Skeletal muscle satellite cell (primary cell): ENCODE results near the gene C1QTNF12. TPM values are rescaled to one million over a fixed set of nuclear protein-coding genes. Genes with fewer than 3 reads are reported as not detected.
A peak's percentile ranks its signal among the peaks of the same experiment; 100 is the strongest.

Experiments used
- H3K27me3 ChIP-seq: 2 replicates; pipeline ENCODE4 v1.7.0; 2013; ENCODE audit warnings: low read length; ENCODE audit not compliant: control insufficient read depth, insufficient read depth
- H3K36me3 ChIP-seq: 2 replicates; pipeline ENCODE4 v1.7.0; 2013; ENCODE audit warnings: mild to moderate bottlenecking, control low read depth, low read length; ENCODE audit not compliant: insufficient read depth
- H3K4me1 ChIP-seq: 2 replicates; pipeline ENCODE4 v1.7.0; 2013; ENCODE audit warnings: low read length; ENCODE audit not compliant: control insufficient read depth, insufficient read depth
- H3K4me2 ChIP-seq: 2 replicates; pipeline ENCODE4 v1.7.0; 2013; ENCODE audit warnings: mild to moderate bottlenecking, low read length
- H3K4me3 ChIP-seq: 2 replicates; pipeline ENCODE4 v1.7.0; 2013; ENCODE audit warnings: low read length
- H3K9ac ChIP-seq: 2 replicates; pipeline ENCODE4 v1.7.0; 2013; ENCODE audit warnings: mild to moderate bottlenecking, low read depth, low read length, moderate library complexity
- H3K9me3 ChIP-seq: replicated peaks from 2 replicates; pipeline ENCODE4 v1.7.0; 2013; ENCODE audit warnings: mild to moderate bottlenecking, control low read depth, low read length
- total RNA-seq: library from RNA; depleted of rRNA; stranded (reverse); fragments of >200 nt; gene quantifications from 2 replicates; pipeline ENCODE4 v1.2.3, GENCODE V29; 2012; rRNA removed

C1QTNF12 gene
- 0.44 TPM in 1 of 2 replicates, not detected in the other for total RNA-seq

- H3K27me3 ChIP-seq = no peaks in the 10 kb centered on the region
- no peak within 1 kb of the TSS for H3K9ac ChIP-seq
- no peak within 1 kb of the TSS for H3K4me3 ChIP-seq
- H3K36me3 ChIP-seq = peaks cover 3% of the 10 kb centered on the region
- peak within 1 kb of the TSS; percentile 20 for H3K4me2 ChIP-seq
- no peaks in the 10 kb centered on the region for H3K4me1 ChIP-seq
- H3K9me3 ChIP-seq = no peaks in the 10 kb centered on the region
These were observed at the start of gene C1QTNF12 for GRCh38 chr1:1246577-1247340. C1QTNF12 (minus strand) TSS chr1:1246722; CDS start chr1:1246690, 32 bp downstream.

GRCh38 chr1:1295154-1295923 lies 48.8 kb upstream of the C1QTNF12 start:
- peaks cover 37% of the 10 kb centered on the region for H3K36me3 ChIP-seq
- no peak overlapping the region for H3K4me2 ChIP-seq
- H3K27me3 ChIP-seq = no peaks in the 10 kb centered on the region

GRCh38 chr1:1294250-1294890 lies 47.8 kb upstream of the C1QTNF12 start:
- H3K4me1 ChIP-seq = peaks cover 15% of the 10 kb centered on the region
- H3K9ac ChIP-seq = no peak overlapping the region
- H3K36me3 ChIP-seq = peaks cover 28% of the 10 kb centered on the region

More at GRCh38 chr1:1295154-1295923, 48.8 kb upstream of the C1QTNF12 start:
- H3K9me3 ChIP-seq = no peaks in the 10 kb centered on the region
- H3K4me1 ChIP-seq = peaks cover 13% of the 10 kb centered on the region
- no peak overlapping the region for H3K9ac ChIP-seq
- H3K4me3 ChIP-seq = no peak overlapping the region

GRCh38 chr1:1293263-1294249 lies 47.0 kb upstream of the C1QTNF12 start:
- no peak overlapping the region for H3K9ac ChIP-seq
- no peak overlapping the region for H3K4me3 ChIP-seq
- H3K9me3 ChIP-seq = no peaks in the 10 kb centered on the region
- no peaks in the 10 kb centered on the region for H3K27me3 ChIP-seq
- H3K36me3 ChIP-seq = peaks cover 26% of the 10 kb centered on the region
- no peak overlapping the region for H3K4me2 ChIP-seq
- H3K4me1 ChIP-seq = peaks cover 15% of the 10 kb centered on the region

More at GRCh38 chr1:1294250-1294890, 47.8 kb upstream of the C1QTNF12 start:
- no peaks in the 10 kb centered on the region for H3K27me3 ChIP-seq
- no peak overlapping the region for H3K4me2 ChIP-seq
- no peak overlapping the region for H3K4me3 ChIP-seq
- no peaks in the 10 kb centered on the region for H3K9me3 ChIP-seq

- Histone ChIP-seq H3K27me3 (no peaks in the 10 kb centered on the region), H3K4me1 (peaks cover 15% of the 10 kb centered on the region), H3K36me3 (peaks cover 26% of the 10 kb centered on the region), H3K9ac (no peak overlapping the region), H3K4me2 (no peak overlapping the region), H3K4me3 (no peak overlapping the region), H3K9me3 (no peaks in the 10 kb centered on the region)
These were observed 46.3 kb upstream of the C1QTNF12 start for GRCh38 chr1:1292851-1293250.

- Histone ChIP-seq H3K4me3 (no peak overlapping the region), H3K9ac (no peak overlapping the region), H3K36me3 (peaks cover 26% of the 10 kb centered on the region), H3K9me3 (no peaks in the 10 kb centered on the region), H3K4me1 (peaks cover 15% of the 10 kb centered on the region), H3K27me3 (peaks cover 1% of the 10 kb centered on the region), H3K4me2 (no peak overlapping the region)
These were observed 45.9 kb upstream of the C1QTNF12 start for GRCh38 chr1:1292442-1292779.

- H3K4me2 ChIP-seq = no peak overlapping the region
- H3K9me3 ChIP-seq = no peaks in the 10 kb centered on the region
- no peak overlapping the region for H3K9ac ChIP-seq
- no peak overlapping the region for H3K4me3 ChIP-seq
- H3K36me3 ChIP-seq = peaks cover 25% of the 10 kb centered on the region
- H3K27me3 ChIP-seq = peaks cover 4% of the 10 kb centered on the region
- peaks cover 15% of the 10 kb centered on the region for H3K4me1 ChIP-seq
These were observed 45.3 kb upstream of the C1QTNF12 start for GRCh38 chr1:1291548-1292441.

- Histone ChIP-seq H3K36me3 (peaks cover 22% of the 10 kb centered on the region), H3K4me3 (no peak overlapping the region), H3K4me1 (peaks cover 15% of the 10 kb centered on the region), H3K27me3 (peaks cover 7% of the 10 kb centered on the region), H3K4me2 (no peak overlapping the region), H3K9me3 (no peaks in the 10 kb centered on the region), H3K9ac (no peak overlapping the region)
These were observed 44.6 kb upstream of the C1QTNF12 start for GRCh38 chr1:1291023-1291528.

- Histone ChIP-seq H3K27me3 (peaks cover 15% of the 10 kb centered on the region), H3K9me3 (no peaks in the 10 kb centered on the region), H3K4me3 (no peak overlapping the region), H3K4me1 (peaks cover 15% of the 10 kb centered on the region), H3K36me3 (peaks cover 17% of the 10 kb centered on the region), H3K9ac (no peak overlapping the region), H3K4me2 (no peak overlapping the region)
These were observed 43.8 kb upstream of the C1QTNF12 start for GRCh38 chr1:1290238-1290731.
